Cardiac septum (tissue), 1 donor: Measurements from ENCODE around the gene STOML3. TPM values are rescaled to one million over a fixed set of nuclear protein-coding genes. Genes with fewer than 3 reads are reported as not detected.

Experiments used
- DNase-seq: peaks from one replicate; pipeline ENCODE4 v3.0.0-alpha.2; 2020; ENCODE audit warnings: low spot score
- intact Hi-C: fragments of 100-400 bp; cut with DNase I; formaldehyde crosslinking; loops from one replicate; pipeline ENCODE4 v1.14.0; 2022
- total RNA-seq: library from RNA; stranded (reverse); fragmentation: NEBNext Ultra II Directional; extraction: Animal tissue kit (Norgen Biotek cat#: 25700); gene quantifications from one replicate; pipeline ENCODE4 v1.2.1, GENCODE V29; 2021
- donor health status: DM: no; HTN: no; CAD: no.

The STOML3 gene
- total RNA-seq, 1 donor from 2014 or later, result not detected

DNA sequence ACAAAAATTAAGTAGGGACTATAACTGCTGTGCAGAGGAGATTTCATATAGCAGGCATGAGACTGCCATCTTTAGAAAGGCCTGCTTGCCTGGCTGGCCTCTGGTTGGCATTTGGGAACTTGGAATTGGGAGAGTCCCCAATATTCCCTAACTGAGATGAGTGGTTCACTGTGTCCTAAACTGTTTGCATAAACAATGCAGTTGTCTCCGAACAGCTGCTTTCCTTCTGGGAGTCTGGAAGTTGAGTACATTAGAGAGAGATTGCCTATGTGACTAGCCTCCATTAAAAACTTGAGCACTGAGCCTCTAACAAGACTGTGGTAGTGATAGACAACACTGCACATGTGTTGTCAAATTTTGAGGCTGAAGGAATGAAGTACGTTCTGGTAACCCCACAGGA lies 47.4 kb downstream of the STOML3 start:
- DNase-seq, result no peak
- intact Hi-C loops, result no loop called here

DNA sequence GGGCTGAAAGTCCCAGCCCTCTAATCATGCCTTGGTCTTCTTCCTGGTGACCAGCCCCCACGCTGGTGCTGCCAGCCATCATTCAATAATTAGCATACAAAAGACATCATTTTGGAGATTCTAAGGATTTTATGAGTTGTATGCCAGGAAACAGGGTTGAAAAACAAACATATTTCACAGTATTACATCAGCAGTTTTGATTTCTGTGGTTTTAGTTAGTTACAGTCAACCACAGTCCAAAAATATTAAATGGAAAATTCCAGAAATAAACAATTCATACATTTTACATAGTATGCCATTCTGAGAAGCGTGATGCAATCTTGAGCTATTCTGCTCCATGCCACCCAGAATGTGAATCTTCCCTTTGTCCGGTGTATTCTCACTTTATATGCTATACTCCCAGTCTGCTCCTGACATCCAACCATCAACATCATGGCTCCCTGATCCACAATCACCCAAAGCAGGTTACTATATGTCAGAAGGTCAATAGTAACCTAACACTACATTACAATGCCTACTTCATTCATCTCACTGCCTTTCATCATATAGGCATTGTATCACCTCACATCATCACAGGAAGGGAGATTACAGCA lies 49.2 kb downstream of the STOML3 start:
- DNase-seq, result no peak
- intact Hi-C loops, result no loop called here

DNA sequence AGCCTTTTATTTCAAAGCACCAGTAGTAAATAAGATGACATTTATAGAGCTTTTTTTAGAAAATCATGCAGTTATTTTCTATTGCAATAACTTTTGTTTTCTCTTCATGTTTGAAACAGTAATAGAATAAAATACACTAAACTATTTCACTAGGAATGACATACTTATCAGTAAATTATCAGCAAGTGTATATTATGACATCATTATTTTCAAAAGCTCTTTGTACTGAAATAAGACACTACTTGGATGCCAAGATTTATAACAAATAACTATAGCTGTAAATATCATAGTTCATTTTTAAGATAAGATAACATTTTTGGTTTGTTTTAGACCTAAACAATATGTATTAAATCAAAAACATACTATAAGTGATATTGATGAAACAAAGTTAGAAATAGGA lies 56.8 kb downstream of the STOML3 start:
- intact Hi-C loops, result no loop called here

DNA sequence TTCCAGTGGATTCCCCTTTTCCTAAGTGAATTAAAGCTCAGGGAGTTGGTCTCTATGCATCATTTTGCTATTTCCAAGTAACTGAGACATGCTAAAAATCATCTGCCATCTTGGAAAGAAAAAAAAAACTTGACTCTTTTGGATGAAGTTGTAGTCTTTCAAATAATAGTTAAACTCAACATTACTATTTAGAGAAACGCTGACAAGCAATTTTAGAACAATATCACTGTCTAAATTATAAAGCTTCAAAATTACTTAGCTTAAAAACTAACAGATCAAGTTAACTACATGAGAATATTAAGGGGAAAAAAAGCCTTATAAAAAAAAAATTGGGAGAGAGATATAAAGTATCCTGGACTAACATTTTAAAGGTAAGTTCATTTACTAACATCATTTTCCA lies 68.5 kb downstream of the STOML3 start:
- intact Hi-C loops, result no loop called here

More for the DNA sequence above, 56.8 kb downstream of the STOML3 start:
- DNase-seq, result no peak

DNA sequence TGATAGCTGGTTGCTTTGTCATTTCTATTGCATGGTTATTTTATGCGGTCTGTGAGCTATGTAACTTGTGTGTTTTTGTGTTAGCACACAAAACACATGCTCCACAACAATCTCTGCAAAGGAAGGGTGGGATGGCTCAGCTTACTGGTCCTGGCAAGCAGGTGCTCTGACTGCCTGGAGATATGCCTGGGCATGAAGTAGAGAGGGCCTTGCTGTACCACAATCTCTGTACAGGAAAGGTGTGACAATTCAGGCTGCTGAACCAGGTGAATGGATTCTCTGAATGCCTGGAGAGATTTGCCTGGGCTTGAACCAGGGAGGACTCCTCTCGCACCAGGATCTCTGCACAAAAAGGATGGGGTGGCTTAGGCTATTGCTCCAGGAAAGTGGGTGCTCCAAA lies 69.5 kb downstream of the STOML3 start:
- intact Hi-C loops, result no loop called here

More for the DNA sequence above, 68.5 kb downstream of the STOML3 start:
- DNase-seq, result no peak

More for the DNA sequence above, 69.5 kb downstream of the STOML3 start:
- no peak for DNase-seq

Other genes with a start within 250 kb of the STOML3 start
- 17.5 TPM for gene PROSER1, start 47.3 kb upstream of the STOML3 start, total RNA-seq
- 13.2 TPM for gene NHLRC3, start 47.6 kb upstream of the STOML3 start, total RNA-seq